Stomach (tissue), 9 donors: ENCODE measurements around the gene C18orf32. TPM values are rescaled to one million over a fixed set of nuclear protein-coding genes. Genes with fewer than 3 reads are reported as not detected.

ENCODE experiments used
- DNase-seq, 2 donors: peaks; one replicate each; pipeline versions ENCODE4 v3.0.0 to v3.0.0-alpha.2; 2013 to 2019
- H3K27ac ChIP-seq, 5 donors: fragments of 200-600 bp in 4 of 5; sonication (generic) in 4 of 5; one replicate each; pipeline ENCODE4 v1.5.1; 2013 to 2019; ENCODE audit warnings: mild to moderate bottlenecking in 1 of 5, moderate library complexity in 1 of 5
- H3K27me3 ChIP-seq, 3 donors: fragments of 200-600 bp; sonication (generic); one replicate each; pipeline ENCODE4 v1.5.1; 2017 to 2019; ENCODE audit warnings: mixed run types in 1 of 3
- H3K36me3 ChIP-seq, 4 donors: fragments of 200-600 bp; sonication (generic); 1 replicate in 3 of 4; 2 replicates in 1 of 4; pipeline ENCODE4 v1.5.1; 2016 to 2019
- H3K4me1 ChIP-seq, 4 donors: fragments of 200-600 bp; sonication (generic); one replicate each; pipeline ENCODE4 v1.5.1; 2016 to 2019
- H3K4me3 ChIP-seq, 4 donors: fragments of 200-600 bp; sonication (generic) in 3 of 4; one replicate each; pipeline ENCODE4 v1.5.1; 2016 to 2019; ENCODE audit warnings: mild to moderate bottlenecking in 1 of 4
- H3K9me3 ChIP-seq, 4 donors: fragments of 200-600 bp; sonication (generic); one replicate each; pipeline ENCODE4 v1.5.1; 2016 to 2019
- EP300 ChIP-seq: sonication (generic); formaldehyde crosslinking; IDR thresholded peaks from one replicate; pipeline ENCODE4 v1.6.1; 2017; ENCODE audit warnings: antibody characterized with exemption
- POLR2A ChIP-seq, 4 donors: fragments of 450-650 bp; IDR thresholded peaks; one replicate each; pipeline ENCODE4 v1.6.1; 2016; ENCODE audit warnings: antibody characterized with exemption in 4 of 4, control low read depth in 2 of 4, mild to moderate bottlenecking in 1 of 4, moderate library complexity in 1 of 4
- POLR2AphosphoS5 ChIP-seq, 3 donors: sonication (generic); formaldehyde crosslinking; IDR thresholded peaks; one replicate each; pipeline ENCODE4 v1.6.1; 2016; ENCODE audit warnings: antibody characterized with exemption in 3 of 3
- WGBS, 5 donors: extraction: QIAGEN DNeasy Blood & Tissue Kit in 3 of 5; methylation state at CpG; one replicate each; pipeline versions ENCODE4 v1.1.5 to v1.1.7; 2013 to 2018; 5-methylcytosine and 5-hydroxymethylcytosine counted together
- intact Hi-C: fragments of 100-400 bp; cut with DNase I; formaldehyde crosslinking; loops from one replicate; pipeline ENCODE4 v1.15.1; 2023; ENCODE audit warnings: low total_unique reads
- polyA plus RNA-seq, 3 donors: library from polyadenylated mRNA; stranded (reverse); fragments of 200-250 nt; gene quantifications; one replicate each; pipeline ENCODE4 v1.2.3, GENCODE V29; 2013
- total RNA-seq, 5 donors: library from RNA; depleted of rRNA; stranded (reverse); fragments of >200 nt; gene quantifications; one replicate each; pipeline versions ENCODE4 v1.1.0 to v1.2.3, GENCODE V29; 2014 to 2016
- TF ChIP-seq, protein P1 (sequence below), 7 experiments: fragments of 450-650 bp in 4 of 7; fragments of 200-600 bp in 3 of 7; sonication (generic) in 3 of 7; IDR thresholded peaks; one replicate each; pipeline ENCODE4 v1.5.1; 2016 to 2019; ENCODE audit warnings: antibody characterized with exemption in 7 of 7, control low read depth in 2 of 7, mild to moderate bottlenecking in 1 of 7
- donor health status: healthy with polysubstance abuse.
- donor health status: Bipolar disorder and iron deficiency.
- donor health status: healthy.

C18orf32 gene
- total and polyA plus RNA-seq, 8 donors, result 0.58 to 186 (median 62.7) TPM

DNA sequence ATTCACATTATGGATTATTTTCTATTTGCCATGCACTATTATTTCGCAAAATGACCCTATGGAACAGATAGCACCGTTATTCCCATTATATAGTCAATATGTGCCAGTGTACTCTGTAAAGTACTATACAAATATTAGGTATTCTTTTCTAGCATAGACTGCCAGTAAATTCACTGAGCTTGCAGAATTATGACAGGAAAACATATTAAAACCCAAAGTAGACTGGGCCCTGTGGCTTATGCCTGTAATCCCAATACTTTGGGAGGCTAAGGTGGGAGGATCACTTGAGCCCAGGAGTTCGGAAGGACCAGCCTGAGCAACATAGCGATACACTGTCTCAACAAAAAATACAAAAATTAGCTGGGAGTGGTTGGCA lies 25.4 kb downstream of the C18orf32 start:
- Histone ChIP-seq H3K9me3 (no peaks in the 10 kb centered on the region), H3K4me3 (no peak overlapping the region), H3K27me3 (no peaks in the 10 kb centered on the region), H3K27ac (no peak overlapping the region), H3K36me3 (no peaks in the 10 kb centered on the region), H3K4me1 (peaks cover 7 to 48% (median 25%) of the 10 kb centered on the region in 4 donors)
- WGBS, 5 donors, result 88 to 96% (median 90%) methylated on average over 4 of the region's 4 CpGs
- TF ChIP-seq POLR2A (IDR thresholded peaks at IDR 0.05) (no peak), EP300 (no peak), POLR2AphosphoS5 (IDR thresholded peaks at IDR 0.05) (no peak)
- TF ChIP-seq, protein P1, sequence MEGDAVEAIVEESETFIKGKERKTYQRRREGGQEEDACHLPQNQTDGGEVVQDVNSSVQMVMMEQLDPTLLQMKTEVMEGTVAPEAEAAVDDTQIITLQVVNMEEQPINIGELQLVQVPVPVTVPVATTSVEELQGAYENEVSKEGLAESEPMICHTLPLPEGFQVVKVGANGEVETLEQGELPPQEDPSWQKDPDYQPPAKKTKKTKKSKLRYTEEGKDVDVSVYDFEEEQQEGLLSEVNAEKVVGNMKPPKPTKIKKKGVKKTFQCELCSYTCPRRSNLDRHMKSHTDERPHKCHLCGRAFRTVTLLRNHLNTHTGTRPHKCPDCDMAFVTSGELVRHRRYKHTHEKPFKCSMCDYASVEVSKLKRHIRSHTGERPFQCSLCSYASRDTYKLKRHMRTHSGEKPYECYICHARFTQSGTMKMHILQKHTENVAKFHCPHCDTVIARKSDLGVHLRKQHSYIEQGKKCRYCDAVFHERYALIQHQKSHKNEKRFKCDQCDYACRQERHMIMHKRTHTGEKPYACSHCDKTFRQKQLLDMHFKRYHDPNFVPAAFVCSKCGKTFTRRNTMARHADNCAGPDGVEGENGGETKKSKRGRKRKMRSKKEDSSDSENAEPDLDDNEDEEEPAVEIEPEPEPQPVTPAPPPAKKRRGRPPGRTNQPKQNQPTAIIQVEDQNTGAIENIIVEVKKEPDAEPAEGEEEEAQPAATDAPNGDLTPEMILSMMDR (IDR thresholded peaks at IDR 0.05), result no peak
- no peak for DNase-seq
- intact Hi-C loops, result no loop called here

DNA sequence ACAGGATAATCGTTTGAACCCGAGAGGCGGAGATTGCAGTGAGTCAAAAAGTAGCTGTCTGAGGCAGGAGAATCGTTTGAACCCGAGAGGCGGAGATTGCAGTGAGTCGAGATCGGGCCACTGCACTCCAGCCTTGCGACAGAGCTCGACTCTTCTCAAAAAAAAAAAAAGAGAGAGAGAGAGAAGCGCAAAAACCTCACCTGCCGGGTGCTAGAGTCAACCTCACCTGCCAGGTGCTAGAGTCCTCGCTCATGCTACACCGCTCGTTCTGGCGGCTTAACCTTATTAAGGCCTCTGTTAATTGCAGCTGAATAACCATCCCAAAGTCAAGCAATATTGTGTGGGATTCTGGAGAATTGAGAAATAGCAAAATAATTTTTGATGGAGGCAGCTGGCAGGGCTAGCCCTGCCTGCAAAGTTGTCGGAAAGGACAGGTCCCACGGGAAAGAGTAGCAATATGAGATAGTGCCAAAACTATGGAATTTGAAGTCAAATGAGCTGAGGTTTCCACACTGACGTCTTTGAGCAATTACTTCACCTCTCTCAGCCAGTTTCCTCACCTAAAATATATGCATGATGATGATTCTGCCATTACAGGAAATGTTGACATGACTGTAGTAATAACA lies 25.9 kb downstream of the C18orf32 start:
- WGBS, 5 donors, result 34 to 60% (median 50%) methylated on average over 19 of the region's 19 CpGs
- TF ChIP-seq, protein P1 (IDR thresholded peaks at IDR 0.05), result no peak
- no peak for TF ChIP-seq POLR2AphosphoS5 (IDR thresholded peaks at IDR 0.05)
- no peak for TF ChIP-seq EP300
- no peak for TF ChIP-seq POLR2A (IDR thresholded peaks at IDR 0.05)
- Histone ChIP-seq H3K27me3 (no peaks in the 10 kb centered on the region), H3K9me3 (no peaks in the 10 kb centered on the region), H3K4me1 (peaks cover 7 to 50% (median 26%) of the 10 kb centered on the region in 4 donors), H3K27ac (peak overlapping the region; percentile 85 to 92 (median 88)), H3K36me3 (no peaks in the 10 kb centered on the region), H3K4me3 (peak overlapping the region; percentile 79 to 100 (median 92))
- intact Hi-C loops, result no loop called here
- DNase-seq, result no peak

DNA sequence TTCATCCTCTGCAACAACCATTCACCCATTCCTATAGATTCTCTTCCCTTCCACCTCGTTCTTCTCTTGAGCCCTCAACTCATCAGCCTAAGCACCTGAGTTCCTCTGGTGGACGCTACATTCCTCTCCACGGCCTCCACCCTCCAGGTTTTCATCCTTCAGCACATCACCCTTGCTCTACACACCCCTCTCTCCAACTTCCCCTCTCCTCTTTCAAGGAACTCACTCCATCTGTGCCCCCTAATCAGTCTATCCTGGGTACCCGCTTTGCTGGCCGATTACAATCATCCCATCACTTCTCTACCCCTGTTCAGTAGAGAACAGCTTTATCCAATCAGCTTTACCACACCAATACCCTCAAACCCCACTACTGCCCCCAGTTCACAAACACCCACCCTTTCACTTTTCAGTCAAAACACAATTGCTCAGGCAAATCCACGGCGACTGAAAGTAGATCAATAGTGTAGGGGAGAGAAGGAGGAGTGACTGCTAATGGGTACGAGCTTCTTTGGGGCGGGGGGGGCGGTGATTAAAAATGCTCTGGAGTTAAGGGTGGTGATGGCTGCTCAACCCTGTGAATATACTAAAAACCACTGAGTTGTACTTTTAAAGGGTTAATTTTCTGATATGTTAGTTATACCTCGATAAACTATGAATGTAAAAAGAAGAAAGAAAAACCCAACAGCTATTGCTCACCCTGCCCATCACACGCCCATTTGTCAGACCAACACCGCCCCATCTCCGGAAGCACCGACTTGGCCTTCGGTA lies 27.4 kb downstream of the C18orf32 start:
- TF ChIP-seq POLR2AphosphoS5 (IDR thresholded peaks at IDR 0.05) (no peak), POLR2A (IDR thresholded peaks at IDR 0.05) (no peak), EP300 (no peak)
- TF ChIP-seq, protein P1 (IDR thresholded peaks at IDR 0.05), result no peak
- DNase-seq, result peak in 1 of 2 donors; percentile 12
- WGBS, 5 donors, result 11 to 19% (median 12%) methylated on average over 16 of the region's 16 CpGs
- no peaks in the 10 kb centered on the region for H3K9me3 ChIP-seq
- peaks cover 7 to 50% (median 27%) of the 10 kb centered on the region in 4 donors for H3K4me1 ChIP-seq
- H3K27me3 ChIP-seq, result no peaks in the 10 kb centered on the region
- no peaks in the 10 kb centered on the region for H3K36me3 ChIP-seq
- peak overlapping the region; percentile 79 to 100 (median 92) for H3K4me3 ChIP-seq
- intact Hi-C loops, result no loop called here
- peak overlapping the region; percentile 85 to 92 (median 88) for H3K27ac ChIP-seq

GRCh38 chr18:49457616-49458015 lies 29.4 kb downstream of the C18orf32 start:
- DNase-seq, result no peak
- intact Hi-C loops, result no loop called here
- Histone ChIP-seq H3K4me1 (peaks cover 7 to 45% (median 27%) of the 10 kb centered on the region in 4 donors), H3K27ac (no peak overlapping the region), H3K36me3 (peaks cover 0 to 7% (median 2%) of the 10 kb centered on the region in 4 donors), H3K9me3 (no peaks in the 10 kb centered on the region), H3K27me3 (no peaks in the 10 kb centered on the region), H3K4me3 (no peak overlapping the region)
- no peak for TF ChIP-seq POLR2A (IDR thresholded peaks at IDR 0.05)
- no peak for TF ChIP-seq POLR2AphosphoS5 (IDR thresholded peaks at IDR 0.05)
- TF ChIP-seq EP300, result no peak
- TF ChIP-seq, protein P1 (IDR thresholded peaks at IDR 0.05), result no peak
- WGBS, 5 donors, result 88 to 95% (median 94%) methylated on average over 4 of the region's 4 CpGs
